ENCODE data around the gene SIDT2.
"Not testable (repeated sequence)": the region's sequence is repeated elsewhere in the genome, so short reads cannot be mapped to it uniquely, and the experiment has no call there.

GRCh38 chr11:117130396-117130795, 48.1 kb upstream of the SIDT2 start:
- not testable (repeated sequence) for TF ChIP-seq CTCF (conservative IDR thresholded peaks at IDR 0.05 in 1 of 2, IDR thresholded peaks at IDR 0.05 in 1 of 2; ENCODE audit: extremely low read depth in 1 of 2, insufficient read depth in 1 of 2, low read depth in 1 of 2, low read length in 2 of 2); EZH2 (IDR thresholded peaks at IDR 0.05; ENCODE audit: borderline replicate concordance, low read length)

Measured in mammary epithelial cell (primary cell).